HK-2 (cell line): Measurements from ENCODE around the gene LYRM2.

Experiments used
- DNase-seq: peaks from one replicate; pipeline ENCODE4 v3.0.0-alpha.2; 2018; ENCODE audit not compliant: unreplicated experiment

The LYRM2 gene, protein sequence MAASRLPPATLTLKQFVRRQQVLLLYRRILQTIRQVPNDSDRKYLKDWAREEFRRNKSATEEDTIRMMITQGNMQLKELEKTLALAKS

DNA sequence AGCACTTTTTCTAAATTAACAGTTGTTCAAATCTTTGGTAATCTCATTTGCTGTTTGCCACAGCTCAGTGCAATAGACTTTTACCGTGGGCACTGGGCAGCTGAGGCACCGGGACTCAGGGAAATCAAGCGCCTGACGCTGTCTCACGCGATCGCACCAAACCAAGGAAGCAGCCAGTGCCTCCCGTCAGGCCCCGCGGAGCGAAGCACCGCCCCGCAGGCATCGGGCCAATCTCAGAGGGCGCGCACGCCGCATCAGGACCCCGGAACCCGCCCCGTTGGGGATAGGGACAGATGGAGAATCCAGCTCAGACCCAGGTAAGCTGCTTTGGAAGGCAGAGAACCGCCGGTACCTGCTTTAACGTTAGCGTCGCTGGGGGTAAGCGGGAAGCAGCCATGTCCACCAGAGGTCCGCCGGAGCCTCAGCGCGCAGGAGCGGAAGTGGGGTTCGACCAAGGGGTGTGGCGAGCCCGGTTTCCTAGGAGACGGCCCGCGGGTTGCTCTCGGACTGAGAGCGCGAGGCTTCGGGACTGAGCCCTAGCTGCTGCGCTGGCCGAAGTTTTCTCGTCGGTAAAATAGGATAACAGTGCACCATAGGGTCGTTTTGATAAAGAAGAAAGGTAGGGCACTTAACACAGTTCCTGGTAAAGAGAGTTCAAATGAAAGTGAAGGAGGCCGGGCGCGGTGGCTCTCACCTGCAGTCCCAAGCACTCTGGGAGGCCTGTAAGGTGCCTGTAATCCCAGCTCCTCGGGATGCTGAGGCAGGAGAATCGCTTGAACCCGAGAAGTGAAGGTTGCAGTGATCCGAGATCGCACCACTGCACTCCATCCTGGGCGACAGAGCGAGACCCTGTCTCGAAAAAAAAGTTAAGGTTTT is at the start of gene LYRM2:
LYRM2 (minus strand) TSS at position 428 of the 876 bp plus-strand sequence; CDS start at position 397, 31 bp downstream.
- peak; percentile 95 for DNase-seq

GRCh38 chr6:89688328-89688727 is 49.8 kb upstream of the LYRM2 start:
- DNase-seq = no peak

DNA sequence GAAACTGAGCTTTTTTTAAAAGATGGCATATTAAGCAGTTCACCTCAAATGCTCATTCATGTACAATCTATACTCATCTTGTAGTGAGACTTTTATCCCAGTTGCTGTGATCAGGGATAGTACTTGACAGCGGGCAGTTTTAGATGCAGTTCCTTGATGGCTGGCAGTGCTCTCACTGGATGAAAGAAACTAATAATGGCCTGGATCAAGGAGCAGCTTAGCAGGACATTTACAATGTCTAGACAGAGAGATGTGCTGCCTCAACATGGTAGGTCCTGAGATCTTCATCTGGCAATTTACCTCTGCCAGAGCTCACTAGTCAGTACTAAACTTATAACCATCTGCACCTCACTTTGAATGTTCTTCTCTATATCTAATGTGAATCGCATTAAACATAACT is 46.8 kb upstream of the LYRM2 start:
- DNase-seq = no peak

- no peak for DNase-seq
Observed at GRCh38 chr6:89682991-89683390, 44.4 kb upstream of the LYRM2 start.

DNA sequence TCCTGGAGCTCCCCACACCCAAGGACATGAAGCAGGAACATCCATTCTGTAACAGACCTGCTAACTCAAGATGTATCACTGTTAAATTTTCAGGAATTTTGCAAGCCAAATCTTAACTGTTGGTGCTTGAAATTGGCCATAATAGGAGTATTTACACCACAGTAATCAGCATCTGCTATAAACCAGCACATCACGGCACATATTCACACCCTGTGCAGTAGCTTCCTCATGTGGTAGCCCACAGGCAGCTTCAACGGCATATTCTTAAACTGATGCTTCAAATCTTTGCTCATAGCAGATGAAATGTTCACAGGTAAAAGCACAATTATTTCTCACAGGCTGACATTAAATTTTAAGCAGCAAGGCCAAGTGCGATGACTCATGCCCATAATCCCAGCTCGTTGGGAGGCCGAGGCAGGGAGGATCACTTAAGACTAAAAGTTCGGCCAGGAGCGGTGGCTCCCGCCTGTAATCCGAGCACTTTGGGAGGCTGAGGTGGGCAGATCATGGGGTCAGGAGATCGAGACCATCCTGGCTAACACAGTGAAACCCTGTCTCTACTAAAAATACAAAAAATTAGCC is 43.5 kb upstream of the LYRM2 start:
- no peak for DNase-seq

GRCh38 chr6:89680551-89680950 is 42.0 kb upstream of the LYRM2 start:
- DNase-seq = no peak

GRCh38 chr6:89680150-89680549 is 41.6 kb upstream of the LYRM2 start:
- no peak for DNase-seq

DNA sequence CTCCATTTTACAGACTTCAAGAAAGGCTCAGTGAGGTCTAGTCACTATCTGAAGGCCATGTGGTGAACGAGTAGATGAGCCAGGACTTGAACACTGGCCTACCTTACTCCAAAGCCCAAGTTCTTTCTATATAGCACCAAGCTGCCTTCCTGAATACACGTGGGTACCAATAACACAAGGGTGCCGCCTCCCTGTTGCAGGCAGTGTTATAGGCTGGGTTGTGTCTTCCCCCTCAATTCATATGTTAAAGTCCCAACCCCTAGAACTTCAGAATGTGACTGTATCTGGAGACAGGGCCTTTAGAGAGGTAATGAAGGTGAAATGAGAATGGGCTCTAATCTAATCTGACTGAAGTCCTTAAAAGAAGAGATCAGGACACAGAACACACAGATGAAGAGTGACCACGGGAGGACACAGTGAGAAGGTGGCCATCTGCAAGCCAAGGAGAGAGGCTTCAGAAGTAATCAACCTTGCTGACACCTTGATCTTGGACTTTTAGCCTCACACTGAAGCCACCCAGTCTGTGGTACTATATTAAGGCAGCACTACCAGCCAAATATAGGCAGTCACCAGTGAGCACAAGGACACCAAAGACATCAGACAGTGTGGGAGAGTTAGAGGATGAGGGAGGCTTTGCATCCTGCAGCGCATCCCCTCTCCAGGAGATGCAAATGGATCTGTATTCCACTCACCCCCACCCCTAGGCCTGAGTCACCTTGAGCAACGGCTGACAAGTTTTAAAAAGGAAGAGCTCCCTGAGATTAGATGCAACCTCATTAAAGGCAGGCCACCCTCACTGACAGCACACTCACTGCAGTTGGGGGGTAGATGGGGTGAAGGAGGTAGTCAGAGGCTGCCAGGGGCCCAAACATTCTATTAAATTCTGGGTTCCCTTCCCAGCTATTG is 40.9 kb upstream of the LYRM2 start:
- no peak for DNase-seq

GRCh38 chr6:89678531-89678930 is 40.0 kb upstream of the LYRM2 start:
- no peak for DNase-seq

GRCh38 chr6:89675949-89676748 is 37.6 kb upstream of the LYRM2 start:
- DNase-seq = no peak

- no peak for DNase-seq
Observed at GRCh38 chr6:89670935-89671565, 32.5 kb upstream of the LYRM2 start.

DNA sequence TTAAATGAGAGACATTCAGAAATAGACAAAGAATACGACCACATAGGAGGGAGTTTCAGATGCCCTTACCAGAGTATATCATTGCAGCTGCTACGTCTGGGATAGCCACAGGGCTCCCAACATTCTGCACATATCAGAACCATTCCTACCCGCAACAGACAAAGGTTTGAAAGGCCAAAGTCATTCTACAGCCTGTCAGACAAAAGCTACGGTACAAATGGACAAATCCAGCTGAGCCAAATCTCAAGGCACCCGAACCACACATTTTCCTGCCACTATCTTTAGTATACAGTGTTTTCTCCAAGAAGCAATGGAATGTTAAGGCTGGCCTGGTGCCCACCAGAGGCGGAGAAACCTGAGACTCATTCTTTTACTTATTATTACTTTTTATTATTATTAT is 30.5 kb upstream of the LYRM2 start:
- no peak for DNase-seq

DNA sequence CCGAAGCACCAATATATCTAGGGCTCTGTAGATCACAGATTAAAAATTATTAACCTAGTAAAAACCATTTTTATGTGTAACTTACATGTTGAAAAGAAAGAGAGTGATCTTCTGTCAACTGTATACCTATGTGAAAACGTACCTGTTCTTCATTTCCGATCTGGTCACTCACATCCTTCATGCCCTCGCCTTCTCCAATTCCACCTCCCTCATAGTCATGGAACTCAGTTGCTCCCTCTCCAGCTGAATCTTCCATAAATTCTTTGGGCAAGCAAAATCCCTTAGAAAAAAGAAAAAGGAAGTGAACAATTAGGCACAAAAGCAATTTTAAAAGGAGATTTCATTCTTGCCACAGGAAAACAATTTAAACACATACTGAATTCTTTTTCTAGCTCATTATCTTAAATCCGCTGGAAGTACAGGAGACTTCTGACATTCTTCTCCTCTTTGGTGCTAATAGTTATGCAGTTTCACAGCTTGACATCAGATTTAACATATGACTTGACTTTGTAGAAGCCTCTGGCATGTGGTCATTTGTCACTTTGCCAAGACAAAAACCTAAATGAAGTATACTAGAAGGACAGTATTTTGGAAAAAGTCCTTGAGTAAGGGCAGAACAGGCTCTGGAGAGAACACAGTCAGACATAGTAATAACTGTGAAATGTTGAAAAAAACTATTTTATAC is 29.5 kb upstream of the LYRM2 start:
- no peak for DNase-seq

- DNase-seq = no peak
Observed at GRCh38 chr6:89662659-89663223, 24.2 kb upstream of the LYRM2 start.

DNA sequence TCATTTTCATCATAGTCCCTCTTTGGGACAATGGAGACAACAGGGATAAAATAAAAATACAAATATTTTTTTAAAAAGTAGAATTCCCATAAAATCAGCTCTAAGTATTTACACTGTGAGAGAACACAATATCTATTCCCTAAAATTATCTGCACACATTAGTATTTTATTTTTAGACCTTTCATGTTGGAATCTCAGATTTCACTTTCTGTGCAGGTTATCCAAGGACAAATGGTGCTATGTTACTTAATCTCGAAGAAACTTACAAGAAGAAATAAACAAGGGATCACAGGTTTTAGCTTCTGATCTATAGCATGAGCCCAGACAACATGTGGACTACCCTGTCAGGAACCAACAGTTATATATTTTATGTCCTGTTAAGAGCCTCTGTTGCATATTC is 23.0 kb upstream of the LYRM2 start:
- DNase-seq = no peak

DNA sequence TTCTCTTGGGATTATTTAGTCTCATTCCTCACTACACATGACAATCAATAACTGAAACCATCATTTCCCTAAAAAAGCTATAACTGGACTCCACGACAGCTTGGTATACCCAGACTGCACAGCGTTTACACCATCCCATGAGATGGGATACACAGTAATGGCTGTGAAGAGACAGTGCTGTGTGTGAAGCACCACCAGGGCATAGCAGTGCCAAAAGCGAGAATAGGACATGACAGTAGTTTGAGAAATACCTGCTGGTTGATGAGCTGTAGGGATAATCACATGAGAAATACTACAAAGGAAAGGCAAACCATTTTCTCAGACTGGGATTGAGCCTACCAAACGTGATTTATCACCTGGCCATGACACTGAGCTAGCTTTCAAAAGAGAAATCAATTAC is 22.4 kb upstream of the LYRM2 start:
- DNase-seq = no peak

GRCh38 chr6:89657445-89658158 is 19.1 kb upstream of the LYRM2 start:
- DNase-seq = no peak

- DNase-seq = no peak
Observed at GRCh38 chr6:89655122-89655521, 16.6 kb upstream of the LYRM2 start.

DNA sequence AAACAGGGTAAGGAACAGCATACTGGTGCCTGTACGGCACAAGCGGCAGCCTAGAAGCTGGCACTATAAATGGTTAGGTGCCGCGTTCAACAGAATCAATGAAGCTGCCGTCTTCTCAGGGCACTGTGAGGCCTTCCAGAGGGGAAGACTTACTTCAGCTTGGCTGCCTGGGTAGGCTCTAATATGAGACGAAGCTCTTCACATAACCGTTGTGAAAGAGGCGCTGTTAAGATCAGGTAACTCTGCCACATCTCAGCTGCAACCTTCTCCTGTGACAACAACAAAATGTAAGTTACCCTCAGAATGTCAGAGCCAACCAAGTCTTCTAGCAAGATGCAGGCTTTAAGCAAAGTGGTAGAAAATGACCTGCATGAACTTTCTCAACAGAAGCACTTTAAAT is 12.0 kb upstream of the LYRM2 start:
- no peak for DNase-seq
